Heart left ventricle (tissue), 13 donors: ENCODE results near the gene PDE11A.

Experiments
- CTCF ChIP-seq, 12 donors: fragments of 200-600 bp; sonication (generic) in 4 of 12; IDR thresholded peaks; one replicate each; pipeline versions ENCODE4 v1.5.0 to v1.8.0; 2018 to 2022; ENCODE audit warnings: antibody characterized with exemption in 12 of 12, mild to moderate bottlenecking in 5 of 12
- POLR2A ChIP-seq, 2 donors: fragments of 450-650 bp; IDR thresholded peaks; one replicate each; pipeline ENCODE4 v1.6.1; 2017; ENCODE audit warnings: antibody characterized with exemption in 2 of 2, mild to moderate bottlenecking in 2 of 2, moderate library complexity in 2 of 2
- donor health status: ischemic (EF 13 %, LVEDD 7.1; RV severe dilation, severe dysfunction).
- donor health status: DM: no; HTN: yes; CAD: no.
- donor health status: DM: no; HTN: no; CAD: no.
- donor health status: ischemic (EF 25% LVEDD 6.9; RV normal size, moderate dysfunction).
- donor health status: ischemic (EF 25% LVEDD 5.7; RV mildly dilated, moderate dysfunction).
- donor health status: ischemic (EF 35%, LVEDD 5.7; RV mildly dilated, moderate dysfunction).
- donor health status: nonischemic (EF 11% LVEDD 7.7; RV severe dilation, severe dysfunction).
- donor health status: DM: yes; HTN: yes; CAD: no.
- donor health status: PGD.
- donor health status: ischemic (EF 29% LVEDD 5.4; RV normal size, mild dysfunction).
- donor health status: nonischemic (EF 23%, LVEDD 6.1; RV moderate dilation, normal function).

GRCh38 chr2:177873915-177874314, 198.7 kb downstream of the PDE11A start:
- no peak for TF ChIP-seq CTCF (IDR thresholded peaks at IDR 0.05)
- no peak for TF ChIP-seq POLR2A (IDR thresholded peaks at IDR 0.05)
